Body of pancreas (tissue), 4 donors: ENCODE results near the gene DNAH3. TPM values are rescaled to one million over a fixed set of nuclear protein-coding genes. Genes with fewer than 3 reads are reported as not detected.
"Not testable (repeated sequence)": the region's sequence is repeated elsewhere in the genome, so short reads cannot be mapped to it uniquely, and the experiment has no call there.

Source experiments
- ATAC-seq: fragments of 150-250 bp; one replicate; pipeline ENCODE4 v1.9.1; 2016
- DNase-seq, 4 donors: peaks; one replicate each; pipeline ENCODE4 v3.0.0-alpha.2; 2019
- H3K27ac ChIP-seq, 4 donors: fragments of 200-600 bp; sonication (generic); 1 replicate in 3 of 4; 2 replicates in 1 of 4; pipeline versions ENCODE4 v1.5.1 to v1.6.1; 2016 to 2019; ENCODE audit warnings: mild to moderate bottlenecking in 1 of 4, mixed read lengths in 1 of 4, moderate library complexity in 1 of 4
- H3K27me3 ChIP-seq, 2 donors: fragments of 200-600 bp; sonication (generic); one replicate each; pipeline ENCODE4 v1.6.0; 2016; ENCODE audit warnings: mild to moderate bottlenecking in 1 of 2
- H3K36me3 ChIP-seq, 2 donors: fragments of 200-600 bp; sonication (generic); replicated peaks in 1 of 2; 2 replicates each; pipeline ENCODE4 v1.5.1; 2016; ENCODE audit warnings: low read depth in 2 of 2; ENCODE audit not compliant: insufficient read depth in 1 of 2
- H3K4me1 ChIP-seq: fragments of 200-600 bp; sonication (generic); one replicate; pipeline ENCODE4 v1.6.0; 2016
- H3K4me3 ChIP-seq, 2 donors: fragments of 200-600 bp; sonication (generic); 1 replicate in 1 of 2; 2 replicates in 1 of 2; pipeline ENCODE4 v1.5.1; 2016 to 2019
- H3K9me3 ChIP-seq, 3 donors: fragments of 200-600 bp; sonication (generic); 1 replicate in 2 of 3; 2 replicates in 1 of 3; pipeline ENCODE4 v1.5.1; 2016
- POLR2A ChIP-seq, 3 donors: fragments of 450-650 bp; IDR thresholded peaks; one replicate each; pipeline ENCODE4 v1.6.1; 2016; ENCODE audit warnings: antibody characterized with exemption in 3 of 3, mild to moderate bottlenecking in 2 of 3
- WGBS, 2 donors: methylation state at CpG; one replicate each; pipeline ENCODE4 v1.1.5; 2017; 5-methylcytosine and 5-hydroxymethylcytosine counted together
- intact Hi-C: fragments of 100-400 bp; cut with DNase I; formaldehyde crosslinking; loops from one replicate; pipeline ENCODE4 v1.15.1; 2023
- total RNA-seq, 2 donors: library from RNA; depleted of rRNA; stranded (reverse); fragments of >200 nt; gene quantifications; one replicate each; pipeline ENCODE4 v1.1.0, GENCODE V29; 2016
- TF ChIP-seq, protein P1 (sequence below), 7 experiments: fragments of 450-650 bp in 4 of 7; fragments of 200-600 bp in 3 of 7; sonication (generic) in 3 of 7; IDR thresholded peaks; one replicate each; pipeline ENCODE4 v1.5.1; 2016 to 2019; ENCODE audit warnings: antibody characterized with exemption in 7 of 7

Gene DNAH3
- total RNA-seq, 2 donors from 2014 or later: not detected

DNA sequence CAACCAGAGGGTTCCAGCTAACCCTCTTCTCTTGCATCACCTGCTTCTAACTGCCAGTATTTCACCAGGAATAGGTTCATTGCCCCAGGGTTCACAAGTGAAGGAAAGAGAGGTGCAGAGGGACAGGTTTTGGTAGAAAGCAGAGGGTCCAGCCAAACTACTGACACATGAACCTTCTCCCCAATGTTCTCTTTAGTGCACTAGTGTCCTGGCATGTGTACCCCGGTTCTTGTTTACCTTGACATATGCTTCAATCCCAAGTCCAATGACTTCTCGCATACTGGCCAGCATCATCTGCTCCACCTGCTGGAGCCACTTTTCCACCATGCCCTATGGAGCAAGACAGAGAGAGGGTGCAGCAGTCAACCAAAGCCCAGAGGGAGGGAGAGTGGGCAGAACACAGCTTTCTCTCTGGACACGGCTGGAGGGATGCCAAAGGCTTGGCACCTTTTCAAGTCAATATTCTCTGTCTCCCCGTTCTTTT is 90.6 kb downstream of the DNAH3 start:
- 45 to 51% methylated on average over 4 of the region's 4 CpGs for WGBS, 2 donors
- Histone ChIP-seq H3K9me3 (no peaks in the 10 kb centered on the region), H3K4me3 (no peak overlapping the region), H3K27me3 (no peaks in the 10 kb centered on the region), H3K4me1 (no peaks in the 10 kb centered on the region), H3K36me3 (no peaks in the 10 kb centered on the region), H3K27ac (no peak overlapping the region)
- intact Hi-C loops: no loop called here
- ATAC-seq (no peak), DNase-seq (no peak)
- no peak for TF ChIP-seq POLR2A (IDR thresholded peaks at IDR 0.05)
- TF ChIP-seq, protein P1, sequence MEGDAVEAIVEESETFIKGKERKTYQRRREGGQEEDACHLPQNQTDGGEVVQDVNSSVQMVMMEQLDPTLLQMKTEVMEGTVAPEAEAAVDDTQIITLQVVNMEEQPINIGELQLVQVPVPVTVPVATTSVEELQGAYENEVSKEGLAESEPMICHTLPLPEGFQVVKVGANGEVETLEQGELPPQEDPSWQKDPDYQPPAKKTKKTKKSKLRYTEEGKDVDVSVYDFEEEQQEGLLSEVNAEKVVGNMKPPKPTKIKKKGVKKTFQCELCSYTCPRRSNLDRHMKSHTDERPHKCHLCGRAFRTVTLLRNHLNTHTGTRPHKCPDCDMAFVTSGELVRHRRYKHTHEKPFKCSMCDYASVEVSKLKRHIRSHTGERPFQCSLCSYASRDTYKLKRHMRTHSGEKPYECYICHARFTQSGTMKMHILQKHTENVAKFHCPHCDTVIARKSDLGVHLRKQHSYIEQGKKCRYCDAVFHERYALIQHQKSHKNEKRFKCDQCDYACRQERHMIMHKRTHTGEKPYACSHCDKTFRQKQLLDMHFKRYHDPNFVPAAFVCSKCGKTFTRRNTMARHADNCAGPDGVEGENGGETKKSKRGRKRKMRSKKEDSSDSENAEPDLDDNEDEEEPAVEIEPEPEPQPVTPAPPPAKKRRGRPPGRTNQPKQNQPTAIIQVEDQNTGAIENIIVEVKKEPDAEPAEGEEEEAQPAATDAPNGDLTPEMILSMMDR (IDR thresholded peaks at IDR 0.05): no peak

DNA sequence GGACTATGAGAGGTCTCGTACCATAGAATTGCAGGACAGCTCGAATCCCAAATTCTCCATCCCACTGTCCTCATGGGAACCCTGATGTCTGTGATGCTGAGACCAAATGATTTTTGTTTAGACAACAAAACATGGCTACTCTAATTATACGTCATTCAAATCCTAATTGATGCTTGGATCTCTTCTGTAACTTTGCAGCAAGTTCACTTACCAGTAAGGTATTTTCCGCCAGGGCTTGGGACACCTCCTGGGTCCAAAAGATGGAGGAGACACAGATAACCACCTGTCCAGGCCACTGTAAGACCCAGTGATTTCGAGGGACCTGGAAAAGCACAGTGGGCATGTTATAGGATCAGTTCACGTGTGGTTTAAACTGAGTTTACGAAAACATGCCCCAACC is 92.8 kb downstream of the DNAH3 start:
- H3K9me3 ChIP-seq: no peaks in the 10 kb centered on the region
- intact Hi-C loops: no loop called here
- DNase-seq (no peak), ATAC-seq (no peak)
- H3K4me3 ChIP-seq: no peak overlapping the region
- no peaks in the 10 kb centered on the region for H3K27me3 ChIP-seq
- no peaks in the 10 kb centered on the region for H3K4me1 ChIP-seq
- 56 to 64% methylated on average over 7 of the region's 7 CpGs for WGBS, 2 donors
- no peaks in the 10 kb centered on the region for H3K36me3 ChIP-seq
- TF ChIP-seq, protein P1 (IDR thresholded peaks at IDR 0.05): no peak
- TF ChIP-seq POLR2A (IDR thresholded peaks at IDR 0.05): no peak
- H3K27ac ChIP-seq: no peak overlapping the region

DNA sequence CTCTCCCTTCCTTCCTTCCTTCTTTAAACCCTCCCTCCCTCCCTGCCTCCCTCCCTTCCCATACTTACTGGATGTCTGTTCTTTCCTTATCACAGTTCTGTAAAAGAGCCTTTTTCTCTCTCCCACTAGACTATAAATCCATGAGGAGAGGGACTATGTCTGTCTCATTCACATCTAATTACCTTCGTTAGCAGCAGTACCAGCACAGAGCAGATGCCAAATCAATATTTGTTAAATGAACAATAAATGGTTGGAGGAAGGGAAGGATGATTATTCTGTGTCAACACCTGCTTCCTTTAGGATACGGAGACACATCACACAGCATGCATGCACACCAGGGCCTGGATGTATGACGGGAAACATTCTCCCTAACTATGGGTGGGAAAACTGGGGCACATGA is 94.2 kb downstream of the DNAH3 start:
- intact Hi-C loops: no loop called here
- no peak for TF ChIP-seq POLR2A (IDR thresholded peaks at IDR 0.05)
- TF ChIP-seq, protein P1 (IDR thresholded peaks at IDR 0.05): no peak
- H3K4me1 ChIP-seq: no peaks in the 10 kb centered on the region
- no peaks in the 10 kb centered on the region for H3K27me3 ChIP-seq
- H3K4me3 ChIP-seq: no peak overlapping the region
- no peaks in the 10 kb centered on the region for H3K36me3 ChIP-seq
- H3K27ac ChIP-seq: no peak overlapping the region
- 35 to 49% methylated on average over 3 of the region's 3 CpGs for WGBS, 2 donors
- ATAC-seq: no peak
- DNase-seq: no peak
- H3K9me3 ChIP-seq: no peaks in the 10 kb centered on the region

DNA sequence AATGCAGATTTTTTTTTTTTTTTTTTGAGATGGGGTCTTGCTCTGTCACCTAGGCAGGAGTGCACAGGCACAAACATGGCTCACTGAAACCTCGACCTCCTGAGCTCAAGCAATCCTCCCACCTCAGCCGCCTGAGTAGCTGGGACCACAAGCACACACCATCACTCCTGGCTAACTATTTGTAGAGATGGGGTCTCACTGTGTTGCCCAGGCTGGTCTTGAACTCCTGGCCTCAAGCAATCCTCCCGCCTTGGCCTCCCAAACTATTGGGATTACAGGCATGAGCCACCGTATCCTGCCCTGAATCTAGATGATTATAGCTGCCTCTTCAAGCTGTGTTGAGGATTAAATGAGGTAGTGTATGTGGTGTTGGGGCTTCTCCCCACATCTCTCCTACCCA is 94.9 kb downstream of the DNAH3 start:
- 75 to 79% methylated on average over 4 of the region's 4 CpGs for WGBS, 2 donors

DNA sequence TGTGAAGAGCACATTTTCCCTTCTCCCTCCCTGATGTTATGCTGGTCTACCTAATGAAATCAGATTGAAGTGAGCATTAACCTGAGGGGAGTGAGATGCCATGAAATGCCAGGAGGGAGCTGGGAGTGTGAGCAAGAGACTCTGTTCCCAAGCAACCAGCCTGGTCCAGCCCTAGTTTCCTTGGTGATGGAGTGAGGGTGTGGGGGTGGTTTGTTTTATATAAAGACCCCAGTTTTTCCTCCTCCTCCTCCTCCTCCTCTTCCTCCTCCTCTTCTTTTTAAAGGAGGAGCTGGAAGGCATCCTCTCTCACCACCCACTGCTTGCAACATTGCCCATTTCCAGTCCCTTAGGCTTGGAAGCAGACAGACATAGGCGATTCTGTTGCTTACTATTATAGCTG is 97.1 kb downstream of the DNAH3 start:
- Histone ChIP-seq H3K4me3 (no peak overlapping the region), H3K36me3 (no peaks in the 10 kb centered on the region), H3K9me3 (no peaks in the 10 kb centered on the region), H3K4me1 (no peaks in the 10 kb centered on the region), H3K27me3 (no peaks in the 10 kb centered on the region), H3K27ac (no peak overlapping the region)
- WGBS, 2 donors: 64 to 83% methylated on average over 1 of the region's 1 CpG
- no peak for TF ChIP-seq POLR2A (IDR thresholded peaks at IDR 0.05)
- TF ChIP-seq, protein P1 (IDR thresholded peaks at IDR 0.05): no peak
- ATAC-seq: no peak
- DNase-seq: no peak
- intact Hi-C loops: no loop called here

More for the DNA sequence above, 94.9 kb downstream of the DNAH3 start:
- intact Hi-C loops, H3K27ac ChIP-seq, H3K36me3 ChIP-seq, ATAC-seq, H3K9me3 ChIP-seq, H3K4me3 ChIP-seq, H3K27me3 ChIP-seq, DNase-seq, H3K4me1 ChIP-seq: not testable (repeated sequence)

DNA sequence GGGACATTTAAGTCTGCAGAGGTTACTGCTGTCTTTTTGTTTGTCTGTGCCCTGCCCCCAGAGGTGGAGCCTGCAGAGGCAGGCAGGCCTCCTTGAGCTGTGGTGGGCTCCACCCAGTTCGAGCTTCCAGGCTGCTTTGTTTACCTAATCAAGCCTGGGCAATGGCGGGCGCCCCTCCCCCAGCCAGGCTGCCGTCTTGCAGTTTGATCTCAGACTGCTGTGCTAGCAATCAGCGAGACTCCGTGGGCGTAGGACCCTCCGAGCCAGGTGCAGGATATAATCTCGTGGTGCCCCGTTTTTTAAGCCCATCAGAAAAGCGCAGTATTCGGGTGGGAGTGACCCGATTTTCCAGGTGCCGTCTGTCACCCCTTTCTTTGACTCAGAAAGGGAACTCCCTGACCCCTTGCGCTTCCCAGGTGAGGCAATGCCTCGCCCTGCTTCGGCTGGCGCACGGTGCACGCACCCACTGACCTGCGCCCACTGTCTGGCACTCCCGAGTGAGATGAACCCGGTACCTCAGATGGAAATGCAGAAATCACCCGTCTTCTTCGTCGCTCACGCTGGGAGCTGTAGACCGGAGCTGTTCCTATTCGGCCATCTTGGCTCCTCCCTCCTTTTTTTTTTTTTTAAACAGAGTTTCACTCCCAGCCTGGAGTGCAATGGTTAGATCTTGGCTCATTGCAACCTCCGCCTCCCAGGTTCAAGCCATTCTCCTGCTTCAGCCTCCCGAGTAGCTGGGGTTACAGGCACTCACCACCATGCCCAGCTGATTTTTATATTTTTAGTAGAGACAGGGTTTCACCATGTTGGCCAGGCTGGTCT is 102.3 kb downstream of the DNAH3 start:
- WGBS, 2 donors: 68 to 78% methylated on average over 24 to 27 of the region's 31 CpGs
- intact Hi-C loops, H3K9me3 ChIP-seq, H3K4me1 ChIP-seq, DNase-seq, ATAC-seq, H3K4me3 ChIP-seq, H3K27me3 ChIP-seq, H3K36me3 ChIP-seq, H3K27ac ChIP-seq: not testable (repeated sequence)
